Liver (tissue), 9 donors: ENCODE measurements around the gene DNAJC22. TPM values are rescaled to one million over a fixed set of nuclear protein-coding genes. Genes with fewer than 3 reads are reported as not detected.
A peak's percentile ranks its signal among the peaks of the same experiment; 100 is the strongest.

ENCODE experiments used
- DNase-seq: peaks from one replicate; pipeline ENCODE4 v3.0.0-alpha.2; 2017; ENCODE audit warnings: low spot score
- H3K27ac ChIP-seq, 2 donors: one replicate each; pipeline ENCODE4 v1.7.0; 2013; ENCODE audit warnings: inconsistent platforms in 2 of 2, low read length in 2 of 2, control low read depth in 1 of 2, low read depth in 1 of 2, mild to moderate bottlenecking in 1 of 2
- H3K27me3 ChIP-seq, 4 donors: one replicate each; pipeline versions ENCODE4 v1.6.1 to v1.7.0; 2013; ENCODE audit warnings: low read length in 3 of 4, inconsistent platforms in 1 of 4, mild to moderate bottlenecking in 1 of 4, moderate library complexity in 1 of 4; ENCODE audit not compliant: control insufficient read depth in 4 of 4, insufficient read depth in 4 of 4
- H3K36me3 ChIP-seq, 4 donors: one replicate each; pipeline versions ENCODE4 v1.6.1 to v1.7.0; 2013; ENCODE audit warnings: low read length in 3 of 4, mild to moderate bottlenecking in 3 of 4, low read depth in 1 of 4, moderate library complexity in 1 of 4; ENCODE audit not compliant: control insufficient read depth in 4 of 4, insufficient read depth in 3 of 4
- H3K4me1 ChIP-seq, 4 donors: one replicate each; pipeline versions ENCODE4 v1.6.1 to v1.7.0; 2013; ENCODE audit warnings: low read length in 3 of 4, mild to moderate bottlenecking in 3 of 4, moderate library complexity in 1 of 4; ENCODE audit not compliant: control insufficient read depth in 4 of 4, insufficient read depth in 4 of 4
- H3K4me3 ChIP-seq, 3 donors: one replicate each; pipeline versions ENCODE4 v1.6.1 to v1.7.0; 2013; ENCODE audit warnings: low read length in 3 of 3, control low read depth in 1 of 3, low read depth in 1 of 3, mild to moderate bottlenecking in 1 of 3
- H3K9ac ChIP-seq, 2 donors: one replicate each; pipeline ENCODE4 v1.7.0; 2013; ENCODE audit warnings: low read length in 2 of 2, mild to moderate bottlenecking in 2 of 2, moderate library complexity in 2 of 2, control low read depth in 1 of 2, low read depth in 1 of 2
- H3K9me3 ChIP-seq, 4 donors: one replicate each; pipeline versions ENCODE4 v1.6.1 to v1.7.0; 2013; ENCODE audit warnings: low read length in 3 of 4; ENCODE audit not compliant: control insufficient read depth in 4 of 4
- HNF4G ChIP-seq: IDR thresholded peaks from 2 replicates; pipeline ENCODE4 v1.6.1; 2016; ENCODE audit warnings: antibody characterized with exemption
- TAF1 ChIP-seq: conservative IDR thresholded peaks from 2 replicates; pipeline ENCODE4 v1.6.1; 2016; ENCODE audit warnings: antibody characterized with exemption, mild to moderate bottlenecking
- WGBS: extraction: QIAGEN DNeasy Blood & Tissue Kit; methylation state at CpG from one replicate; pipeline ENCODE4 v1.1.7; 2013; 5-methylcytosine and 5-hydroxymethylcytosine counted together
- polyA plus RNA-seq, 2 donors: library from polyadenylated mRNA; stranded (reverse) in 1 of 2; unstranded in 1 of 2; fragments of 200-250 nt in 1 of 2; fragments of >200 nt in 1 of 2; fragmentation: Nextera tagmentation in 1 of 2; extraction: Ambion mirVana in 1 of 2; gene quantifications; one replicate each; pipeline versions ENCODE4 v1.2.1 to v1.2.3, GENCODE V29; 2013 to 2015
- total RNA-seq, 2 donors: library from RNA; depleted of rRNA; stranded (reverse); fragments of >200 nt; gene quantifications; one replicate each; pipeline ENCODE4 v1.2.3, GENCODE V29; 2014
- TF ChIP-seq, protein P1 (sequence below): IDR thresholded peaks from 2 replicates; pipeline ENCODE4 v1.6.1; 2016; ENCODE audit warnings: antibody characterized with exemption
- TF ChIP-seq, protein P2 (sequence below): IDR thresholded peaks from 2 replicates; pipeline ENCODE4 v1.6.1; 2016; ENCODE audit warnings: antibody characterized with exemption, mild to moderate bottlenecking
- TF ChIP-seq, protein P3 (sequence below): fragments of 150-350 bp; IDR thresholded peaks from 2 replicates; pipeline ENCODE4 v1.5.1; 2017; ENCODE audit warnings: improper control_type of control experiment, low read depth, low read length; ENCODE audit not compliant: missing input control
- donor health status: healthy.
- donor health status: healthy.
- donor health status: healthy.
- donor health status: healthy.
- donor health status: healthy.

The DNAJC22 gene
- total and polyA plus RNA-seq, 4 donors: 16.6 to 49.4 (median 28.2) TPM

DNA sequence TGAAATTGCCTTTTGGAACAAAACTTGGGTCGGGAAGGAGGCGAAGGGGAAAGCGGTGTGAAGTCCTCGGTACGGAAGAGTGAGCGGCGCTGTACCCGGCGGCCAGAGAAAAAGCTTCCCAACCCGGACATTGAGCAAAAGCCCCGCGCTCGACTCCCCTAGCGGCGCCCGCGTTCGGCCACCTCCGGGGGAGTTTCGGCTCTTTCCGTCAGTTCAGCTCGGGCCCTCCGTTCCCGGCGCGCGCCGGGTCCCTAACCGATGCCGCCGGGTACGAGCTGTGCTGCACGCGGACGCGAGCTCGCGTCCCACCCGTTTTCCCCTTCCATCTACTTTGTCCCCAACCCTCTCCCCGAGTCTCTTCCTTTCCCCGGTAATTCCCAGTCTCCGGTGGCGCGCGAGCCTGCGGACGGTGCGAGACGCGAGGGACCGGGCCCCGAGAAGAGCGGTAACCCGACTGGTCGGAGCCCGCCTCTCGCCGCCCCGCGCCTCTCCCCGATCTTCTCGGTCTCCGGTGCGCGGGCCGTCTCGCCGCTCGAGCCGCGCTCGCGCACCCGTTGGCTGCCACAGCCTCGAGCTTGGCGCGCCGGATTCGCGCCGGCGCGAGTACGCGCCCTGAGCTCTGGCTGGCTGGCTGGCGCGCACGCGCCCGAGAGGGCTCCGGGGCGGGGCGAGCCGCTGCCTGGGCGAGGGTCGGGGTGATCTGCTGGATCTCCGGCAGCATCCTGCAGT, 20.1 kb downstream of the DNAJC22 start:
- no peaks in the 10 kb centered on the region for H3K27me3 ChIP-seq
- TF ChIP-seq HNF4G (peak; percentile 11), TAF1 (peak; percentile 28)
- TF ChIP-seq, protein P1, sequence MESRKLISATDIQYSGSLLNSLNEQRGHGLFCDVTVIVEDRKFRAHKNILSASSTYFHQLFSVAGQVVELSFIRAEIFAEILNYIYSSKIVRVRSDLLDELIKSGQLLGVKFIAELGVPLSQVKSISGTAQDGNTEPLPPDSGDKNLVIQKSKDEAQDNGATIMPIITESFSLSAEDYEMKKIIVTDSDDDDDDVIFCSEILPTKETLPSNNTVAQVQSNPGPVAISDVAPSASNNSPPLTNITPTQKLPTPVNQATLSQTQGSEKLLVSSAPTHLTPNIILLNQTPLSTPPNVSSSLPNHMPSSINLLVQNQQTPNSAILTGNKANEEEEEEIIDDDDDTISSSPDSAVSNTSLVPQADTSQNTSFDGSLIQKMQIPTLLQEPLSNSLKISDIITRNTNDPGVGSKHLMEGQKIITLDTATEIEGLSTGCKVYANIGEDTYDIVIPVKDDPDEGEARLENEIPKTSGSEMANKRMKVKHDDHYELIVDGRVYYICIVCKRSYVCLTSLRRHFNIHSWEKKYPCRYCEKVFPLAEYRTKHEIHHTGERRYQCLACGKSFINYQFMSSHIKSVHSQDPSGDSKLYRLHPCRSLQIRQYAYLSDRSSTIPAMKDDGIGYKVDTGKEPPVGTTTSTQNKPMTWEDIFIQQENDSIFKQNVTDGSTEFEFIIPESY: no peak
- TF ChIP-seq, protein P2, sequence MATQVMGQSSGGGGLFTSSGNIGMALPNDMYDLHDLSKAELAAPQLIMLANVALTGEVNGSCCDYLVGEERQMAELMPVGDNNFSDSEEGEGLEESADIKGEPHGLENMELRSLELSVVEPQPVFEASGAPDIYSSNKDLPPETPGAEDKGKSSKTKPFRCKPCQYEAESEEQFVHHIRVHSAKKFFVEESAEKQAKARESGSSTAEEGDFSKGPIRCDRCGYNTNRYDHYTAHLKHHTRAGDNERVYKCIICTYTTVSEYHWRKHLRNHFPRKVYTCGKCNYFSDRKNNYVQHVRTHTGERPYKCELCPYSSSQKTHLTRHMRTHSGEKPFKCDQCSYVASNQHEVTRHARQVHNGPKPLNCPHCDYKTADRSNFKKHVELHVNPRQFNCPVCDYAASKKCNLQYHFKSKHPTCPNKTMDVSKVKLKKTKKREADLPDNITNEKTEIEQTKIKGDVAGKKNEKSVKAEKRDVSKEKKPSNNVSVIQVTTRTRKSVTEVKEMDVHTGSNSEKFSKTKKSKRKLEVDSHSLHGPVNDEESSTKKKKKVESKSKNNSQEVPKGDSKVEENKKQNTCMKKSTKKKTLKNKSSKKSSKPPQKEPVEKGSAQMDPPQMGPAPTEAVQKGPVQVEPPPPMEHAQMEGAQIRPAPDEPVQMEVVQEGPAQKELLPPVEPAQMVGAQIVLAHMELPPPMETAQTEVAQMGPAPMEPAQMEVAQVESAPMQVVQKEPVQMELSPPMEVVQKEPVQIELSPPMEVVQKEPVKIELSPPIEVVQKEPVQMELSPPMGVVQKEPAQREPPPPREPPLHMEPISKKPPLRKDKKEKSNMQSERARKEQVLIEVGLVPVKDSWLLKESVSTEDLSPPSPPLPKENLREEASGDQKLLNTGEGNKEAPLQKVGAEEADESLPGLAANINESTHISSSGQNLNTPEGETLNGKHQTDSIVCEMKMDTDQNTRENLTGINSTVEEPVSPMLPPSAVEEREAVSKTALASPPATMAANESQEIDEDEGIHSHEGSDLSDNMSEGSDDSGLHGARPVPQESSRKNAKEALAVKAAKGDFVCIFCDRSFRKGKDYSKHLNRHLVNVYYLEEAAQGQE: peak; percentile 24
- TF ChIP-seq, protein P3, sequence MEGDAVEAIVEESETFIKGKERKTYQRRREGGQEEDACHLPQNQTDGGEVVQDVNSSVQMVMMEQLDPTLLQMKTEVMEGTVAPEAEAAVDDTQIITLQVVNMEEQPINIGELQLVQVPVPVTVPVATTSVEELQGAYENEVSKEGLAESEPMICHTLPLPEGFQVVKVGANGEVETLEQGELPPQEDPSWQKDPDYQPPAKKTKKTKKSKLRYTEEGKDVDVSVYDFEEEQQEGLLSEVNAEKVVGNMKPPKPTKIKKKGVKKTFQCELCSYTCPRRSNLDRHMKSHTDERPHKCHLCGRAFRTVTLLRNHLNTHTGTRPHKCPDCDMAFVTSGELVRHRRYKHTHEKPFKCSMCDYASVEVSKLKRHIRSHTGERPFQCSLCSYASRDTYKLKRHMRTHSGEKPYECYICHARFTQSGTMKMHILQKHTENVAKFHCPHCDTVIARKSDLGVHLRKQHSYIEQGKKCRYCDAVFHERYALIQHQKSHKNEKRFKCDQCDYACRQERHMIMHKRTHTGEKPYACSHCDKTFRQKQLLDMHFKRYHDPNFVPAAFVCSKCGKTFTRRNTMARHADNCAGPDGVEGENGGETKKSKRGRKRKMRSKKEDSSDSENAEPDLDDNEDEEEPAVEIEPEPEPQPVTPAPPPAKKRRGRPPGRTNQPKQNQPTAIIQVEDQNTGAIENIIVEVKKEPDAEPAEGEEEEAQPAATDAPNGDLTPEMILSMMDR: peak; percentile 15

DNA sequence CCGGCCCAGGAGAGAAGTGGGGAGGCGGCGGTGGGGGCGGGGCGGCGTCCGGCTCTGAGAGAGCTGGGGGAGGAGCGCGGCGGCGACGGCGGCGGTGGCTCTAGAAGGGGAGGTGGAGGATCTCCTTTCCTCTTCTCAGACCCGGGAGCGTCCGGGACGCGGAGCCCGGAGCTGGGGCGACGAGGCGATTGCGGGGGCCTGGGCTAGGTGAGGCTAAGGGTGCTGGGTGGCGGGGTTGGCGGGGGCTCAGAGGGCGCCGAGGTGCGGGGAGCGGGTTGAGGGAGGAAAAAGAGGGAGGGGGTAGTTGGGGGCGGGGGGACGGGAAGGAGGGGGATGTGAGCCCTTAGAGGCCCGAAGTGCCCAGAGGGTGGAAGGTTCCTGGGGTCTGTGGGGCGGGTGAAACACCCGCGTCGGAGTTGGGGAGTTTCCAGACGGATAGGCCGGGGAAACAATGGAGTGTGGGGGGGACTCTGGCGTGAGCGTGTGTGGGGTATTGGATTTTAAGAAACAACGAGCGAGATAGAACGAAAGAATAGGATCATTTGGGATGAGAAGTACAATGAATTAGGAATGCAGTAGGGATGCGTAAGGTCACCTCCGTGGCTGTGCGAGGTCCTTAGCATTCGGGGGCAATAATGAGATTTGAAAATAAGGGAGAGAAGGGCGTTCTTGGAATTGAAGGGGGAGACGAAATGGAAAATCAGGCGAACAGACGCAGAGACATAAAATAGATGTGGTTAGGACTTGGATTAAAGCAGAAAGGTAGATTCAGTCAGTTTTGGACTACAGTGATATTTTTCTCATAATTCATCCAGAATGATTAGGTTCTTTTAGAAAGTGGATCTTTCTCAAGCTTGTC, 20.9 kb downstream of the DNAJC22 start, which contains the start of gene SPATS2:
Gene SPATS2 (plus strand): TSS at position 82 of the 859 bp plus-strand sequence. CDS start 93,551 bp downstream, outside the sequence.
- H3K4me3 ChIP-seq: peak within 1 kb of the TSS; percentile 69 to 93 (median 85)
- peaks cover 2 to 15% (median 5%) of the 10 kb centered on the region in 4 donors for H3K4me1 ChIP-seq
- H3K9ac ChIP-seq: peak within 1 kb of the TSS; percentile 86 to 89
- WGBS: 2% methylated on average over 52 of the region's 52 CpGs
- no peaks in the 10 kb centered on the region for H3K9me3 ChIP-seq
- no peaks in the 10 kb centered on the region for H3K27me3 ChIP-seq
- peak; percentile 91 for DNase-seq
- no peaks in the 10 kb centered on the region for H3K36me3 ChIP-seq
- peak within 1 kb of the TSS; percentile 89 to 93 for H3K27ac ChIP-seq
- TF ChIP-seq, protein P1: no peak
- TF ChIP-seq, protein P2: peak; percentile 35

More for the DNA sequence above, 20.1 kb downstream of the DNAJC22 start:
- H3K27ac ChIP-seq: peak overlapping the region; percentile 89 to 93
- DNase-seq: peak; percentile 85
- under 1% methylated on average over 97 of the region's 97 CpGs for WGBS
- no peaks in the 10 kb centered on the region for H3K36me3 ChIP-seq
- H3K4me1 ChIP-seq: peaks cover 2 to 15% (median 5%) of the 10 kb centered on the region in 4 donors
- H3K9me3 ChIP-seq: no peaks in the 10 kb centered on the region
- peak overlapping the region; percentile 69 to 93 (median 85) for H3K4me3 ChIP-seq
- peak overlapping the region; percentile 86 to 89 for H3K9ac ChIP-seq
